GM18873 (cell line): ENCODE measurements around the gene MYLK3.
"Not testable (repeated sequence)": the region's sequence is repeated elsewhere in the genome, so short reads cannot be mapped to it uniquely, and the experiment has no call there.

Experiments
- ATAC-seq: cut with Tn5 transposase; IDR thresholded peaks from one replicate; pipeline ENCODE4 v1.9.1; 2021; ENCODE audit warnings: mild to moderate bottlenecking, moderate library complexity, moderate number of reproducible peaks; ENCODE audit not compliant: unreplicated experiment, low FRiP score

Gene MYLK3

DNA sequence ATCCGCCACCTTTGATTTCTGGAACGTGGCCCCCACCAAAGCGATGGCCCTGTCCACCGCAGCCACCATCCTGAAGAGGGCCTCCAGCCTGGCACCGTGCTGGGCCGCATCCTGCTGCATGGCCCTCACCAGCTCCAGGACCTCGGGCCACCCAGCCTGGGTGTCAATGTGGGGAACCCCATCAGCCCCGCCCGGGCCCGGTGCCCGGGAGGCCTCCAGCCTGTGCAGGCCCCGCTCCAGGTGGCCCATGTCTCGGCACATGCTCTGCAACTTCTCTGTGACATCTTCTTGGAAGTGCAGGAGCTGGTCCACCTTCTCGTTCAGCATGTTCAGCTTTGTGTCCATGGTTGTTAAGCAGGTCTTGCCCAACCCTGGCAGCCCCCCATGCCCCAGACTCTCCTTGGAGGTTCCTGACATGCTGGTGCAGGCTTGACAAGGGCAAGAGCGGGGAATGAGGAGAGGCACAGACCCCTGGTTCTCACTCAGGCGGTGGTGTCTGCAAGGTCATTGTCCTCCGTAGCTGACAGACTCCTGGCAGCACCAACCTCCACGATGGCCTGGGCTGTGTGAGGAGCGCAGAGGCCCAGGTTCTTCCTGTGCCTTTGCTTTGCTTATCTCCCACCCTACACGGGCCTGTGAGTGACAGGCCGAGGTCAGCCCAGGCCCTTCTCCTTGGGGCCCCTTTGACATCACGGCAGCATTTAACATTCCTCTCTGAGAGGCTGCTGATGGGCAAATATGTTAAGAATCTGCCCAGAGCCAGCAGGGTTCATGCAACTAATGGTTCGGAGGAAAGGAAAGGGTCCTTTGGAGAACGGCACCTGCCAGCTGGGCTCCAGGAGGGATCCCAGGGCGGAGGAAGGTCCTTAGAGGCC is at the start of gene MYLK3:
Gene MYLK3, minus strand, starts transcription at position 568 of the 875 bp plus-strand sequence. Its CDS starts 151 bp downstream, at position 417.
- no peak for ATAC-seq

DNA sequence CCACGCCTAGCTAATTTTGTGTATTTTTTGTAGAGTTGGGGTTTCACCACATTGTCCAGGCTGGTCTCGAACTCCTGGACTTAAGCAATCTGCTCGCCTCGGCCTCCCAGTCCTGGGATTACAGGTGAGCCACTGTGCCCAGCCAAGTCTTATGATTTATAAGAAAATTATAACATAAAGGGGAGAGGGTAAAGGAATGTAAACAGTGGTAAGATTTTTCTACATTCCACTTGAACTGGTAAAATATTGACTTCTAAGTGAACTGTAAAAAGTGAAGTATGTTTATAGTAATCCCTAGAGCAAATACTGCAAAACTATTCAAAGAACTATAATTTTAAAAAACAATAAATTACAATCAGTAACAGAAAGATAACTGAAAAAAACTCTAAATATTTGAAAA is 49.4 kb upstream of the MYLK3 start:
- ATAC-seq: no peak

DNA sequence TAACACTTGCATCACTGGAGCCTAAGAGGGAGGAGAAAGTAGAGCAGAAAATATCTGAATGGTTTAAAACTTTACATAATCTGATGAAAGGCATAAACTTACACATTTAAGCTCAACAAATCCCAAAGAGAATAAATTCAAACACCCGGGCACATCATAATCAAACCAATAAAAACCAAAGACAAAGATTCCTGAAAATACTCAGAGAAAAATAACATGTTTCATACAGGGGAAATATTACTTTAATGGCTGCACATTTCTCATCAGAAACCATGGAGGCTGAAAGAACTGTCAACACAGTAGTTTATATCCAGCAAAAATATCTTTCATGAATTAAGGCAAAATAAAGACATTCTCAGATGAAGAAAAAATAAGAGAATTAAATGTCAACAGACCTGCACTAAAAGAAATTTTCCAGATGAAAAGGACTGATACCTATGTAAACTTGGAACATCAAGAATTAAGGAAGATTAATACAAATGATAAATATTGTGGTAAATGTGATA is 48.7 kb upstream of the MYLK3 start:
- no peak for ATAC-seq

DNA sequence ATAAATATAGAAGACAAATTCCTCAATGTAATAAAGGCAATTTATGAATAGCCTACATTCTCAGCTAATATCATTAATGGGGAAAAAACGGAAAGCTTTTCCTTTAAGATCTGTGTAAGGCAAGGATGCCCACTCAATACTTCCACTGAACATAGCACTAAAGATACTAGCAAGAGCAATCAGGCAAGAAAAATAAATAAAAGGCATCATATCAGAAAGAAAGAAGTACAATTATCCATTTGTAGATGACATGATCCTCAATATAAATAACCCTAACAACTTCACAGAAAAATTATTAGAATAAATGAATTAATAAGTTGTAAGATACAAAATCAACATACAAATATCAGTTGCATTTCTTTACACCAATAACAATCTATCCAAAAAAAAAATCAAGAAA is 45.7 kb upstream of the MYLK3 start:
- ATAC-seq: no peak

DNA sequence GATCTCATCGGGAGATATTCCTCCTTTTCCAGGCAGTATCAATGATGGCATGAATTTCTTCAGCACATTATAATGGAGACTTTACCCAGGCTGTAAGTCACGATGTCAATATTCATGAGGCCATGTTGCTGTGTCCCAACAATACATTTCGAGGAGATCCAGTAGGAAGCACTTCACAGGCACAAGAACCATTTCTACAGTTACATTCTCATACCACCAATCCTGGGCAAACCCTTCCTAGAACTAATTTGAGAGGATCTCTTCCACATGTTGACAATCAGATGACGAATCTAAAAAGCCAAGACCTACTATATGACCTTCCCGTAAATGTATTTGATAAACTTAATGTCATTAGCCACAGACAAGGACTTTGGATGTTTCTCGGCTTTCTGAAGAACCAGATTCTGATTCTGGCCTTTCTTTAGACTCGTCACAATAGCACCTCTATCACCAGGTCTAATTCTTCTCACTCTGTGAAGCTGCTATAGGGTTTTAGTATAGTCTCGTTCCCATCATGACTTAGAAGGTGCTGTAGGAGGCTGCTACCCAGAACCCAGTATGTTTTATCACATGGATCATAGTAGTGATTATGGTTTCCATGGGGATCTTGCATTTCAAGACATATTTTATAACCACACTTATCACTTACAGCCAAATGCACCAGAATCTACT is 42.6 kb upstream of the MYLK3 start:
- ATAC-seq: no peak

DNA sequence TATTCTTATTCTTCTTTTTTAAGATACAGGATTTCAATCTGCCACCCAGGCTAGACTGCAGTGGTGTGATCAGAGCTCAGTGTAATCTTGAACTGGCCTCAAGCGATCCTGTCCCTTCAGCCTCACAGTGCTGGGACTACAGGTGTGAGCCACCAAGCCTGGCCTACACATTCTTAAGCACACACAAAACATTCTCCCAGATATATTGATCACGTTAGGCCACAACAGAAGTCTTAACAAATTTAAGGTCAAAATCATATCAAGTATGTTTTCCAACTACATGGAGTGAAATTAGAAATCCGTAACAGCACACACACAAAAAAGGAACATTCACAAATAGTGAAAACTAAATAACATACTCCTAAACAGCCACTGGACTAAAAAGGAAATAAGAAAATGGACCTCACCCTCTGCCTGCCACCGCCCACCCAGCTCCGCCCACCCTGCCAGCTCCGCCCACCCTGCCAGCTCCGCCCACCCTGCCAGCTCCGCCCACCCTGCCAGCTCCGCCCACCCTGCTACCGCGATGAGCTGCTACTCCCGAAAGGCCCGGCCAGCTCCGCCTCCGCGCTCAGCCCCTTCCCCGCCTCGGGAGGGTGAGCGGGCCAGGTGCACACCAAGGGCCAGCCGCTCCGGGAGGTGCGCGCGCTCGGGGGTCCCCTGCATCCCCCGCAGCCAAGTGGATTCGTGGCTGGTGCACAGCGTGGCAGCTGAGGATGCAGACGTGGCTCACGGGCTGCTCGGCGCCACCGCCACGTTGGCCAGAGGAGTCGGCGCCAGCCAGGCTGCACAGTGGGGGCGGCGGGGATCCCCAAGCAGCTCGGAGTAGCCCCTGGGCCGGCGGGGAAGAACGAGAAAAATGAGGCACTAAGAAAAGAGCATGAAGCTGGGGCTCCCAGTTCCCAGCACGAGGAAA is 41.6 kb upstream of the MYLK3 start:
- peak; percentile 86 for ATAC-seq

DNA sequence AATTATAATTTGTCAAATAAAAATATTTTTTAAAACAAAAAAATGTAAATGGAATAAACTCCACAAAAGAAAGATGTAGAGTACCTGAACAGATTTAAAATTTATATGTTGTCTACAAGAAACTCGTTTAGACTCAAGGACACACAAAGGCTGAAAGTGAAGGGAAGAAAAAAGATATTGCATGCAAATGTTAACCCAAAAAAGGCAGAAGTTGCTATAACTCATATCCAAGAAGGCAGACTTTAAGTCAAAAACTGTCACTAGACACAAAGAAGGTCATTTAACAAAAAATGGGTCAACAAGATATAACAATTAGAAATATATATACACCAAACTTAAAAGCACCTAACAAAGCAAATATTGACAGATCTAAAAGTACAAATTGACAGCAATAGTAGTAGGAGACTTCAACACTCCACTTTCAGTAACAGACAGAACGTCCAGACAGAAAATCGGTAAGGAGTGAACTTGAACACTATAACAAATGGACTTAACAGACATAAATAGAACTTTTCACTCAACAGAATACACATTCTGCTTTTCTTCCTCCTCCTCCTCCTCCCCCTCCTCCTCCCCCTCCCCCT is 40.8 kb upstream of the MYLK3 start:
- no peak for ATAC-seq

DNA sequence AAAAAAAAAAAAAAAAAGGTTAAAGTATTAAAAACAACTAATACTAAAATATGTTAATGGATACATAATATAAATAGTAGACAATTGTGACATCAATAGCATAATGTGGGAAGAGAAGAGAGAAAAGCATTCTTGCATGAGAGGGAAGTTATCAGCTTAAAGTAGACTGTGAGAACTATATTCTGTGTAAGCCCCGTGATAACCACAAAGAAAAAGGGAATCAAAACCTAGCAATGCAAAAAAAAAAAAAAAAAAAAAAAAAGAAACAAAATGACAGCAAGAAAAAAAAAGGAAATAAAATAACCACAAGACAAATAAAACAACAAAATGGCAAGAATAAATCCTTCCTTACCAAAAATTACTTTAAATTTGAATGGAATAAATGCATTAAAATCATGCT is 39.8 kb upstream of the MYLK3 start:
- no peak for ATAC-seq

DNA sequence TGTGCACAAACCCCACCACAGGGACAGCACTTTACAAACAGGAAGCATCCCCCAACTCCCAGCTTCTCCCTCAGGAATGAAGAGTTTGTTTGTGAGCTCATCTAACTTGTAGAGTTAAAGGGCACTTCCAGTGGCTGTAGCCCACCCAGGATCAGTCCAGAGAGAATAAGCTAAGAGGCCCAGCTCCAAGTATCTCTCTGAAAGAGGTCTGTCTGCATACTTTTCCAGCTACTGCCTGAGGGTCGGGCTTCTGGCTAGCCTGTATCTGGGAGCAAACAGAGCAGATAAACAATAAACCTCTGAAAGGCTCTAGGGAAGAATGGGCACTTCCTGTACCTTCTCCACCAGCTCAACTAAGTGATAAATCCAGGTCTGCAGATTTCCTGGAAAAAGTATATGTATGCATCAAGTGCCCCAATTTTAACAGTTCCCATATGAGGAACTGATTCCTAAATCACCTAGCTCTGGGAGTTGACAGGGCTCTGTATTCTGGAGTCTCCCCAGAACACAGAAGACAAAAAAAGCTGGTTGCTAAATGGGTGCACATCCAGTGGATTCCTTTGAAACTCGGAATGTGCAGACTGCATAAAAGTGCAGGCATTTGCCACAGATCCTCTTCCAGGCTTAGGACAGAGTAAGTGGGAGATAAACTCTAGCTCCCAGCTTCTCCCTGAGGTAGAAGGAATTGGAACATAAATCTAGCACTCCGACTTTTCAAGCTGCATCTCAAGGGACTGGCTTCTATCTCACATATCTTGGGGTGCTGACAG is 37.1 kb upstream of the MYLK3 start:
- ATAC-seq: no peak

DNA sequence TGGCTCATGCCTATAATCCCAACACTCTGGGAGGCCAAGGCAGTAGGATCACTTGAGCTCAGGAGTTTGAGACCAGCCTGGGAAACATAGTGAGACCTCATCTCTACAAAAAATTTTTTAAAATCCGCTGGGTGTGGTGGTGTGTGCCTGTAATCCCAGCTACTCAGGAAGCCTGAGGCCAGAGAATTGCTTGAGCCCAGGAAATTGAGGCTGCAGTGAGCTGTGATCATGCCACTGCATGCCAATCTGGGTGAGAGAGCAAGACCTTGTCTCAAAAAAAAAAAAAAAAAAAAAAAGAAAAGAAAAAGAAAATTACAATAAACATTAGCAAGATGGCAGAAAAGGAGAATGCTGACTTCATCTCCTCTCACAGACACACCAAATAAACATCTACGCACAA is 36.4 kb upstream of the MYLK3 start:
- ATAC-seq: not testable (repeated sequence)

DNA sequence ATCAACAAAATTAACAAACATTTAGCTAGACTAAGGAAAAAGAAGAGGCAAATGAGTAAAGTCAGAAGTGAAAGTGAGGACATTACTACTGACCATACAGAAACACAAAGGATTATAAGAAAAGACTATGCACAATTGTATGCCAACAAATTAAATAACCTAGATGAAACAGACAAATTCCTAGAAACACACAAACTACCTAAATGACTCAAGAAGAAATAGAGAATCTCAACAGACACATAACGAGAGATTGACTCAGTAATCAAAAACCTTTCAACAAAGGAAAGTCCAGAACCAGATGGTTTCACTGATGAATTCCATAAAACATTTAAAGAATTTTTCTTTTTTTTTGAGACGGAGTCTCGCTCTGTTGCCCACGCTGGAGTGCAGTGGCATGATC is 35.7 kb upstream of the MYLK3 start:
- ATAC-seq: no peak

DNA sequence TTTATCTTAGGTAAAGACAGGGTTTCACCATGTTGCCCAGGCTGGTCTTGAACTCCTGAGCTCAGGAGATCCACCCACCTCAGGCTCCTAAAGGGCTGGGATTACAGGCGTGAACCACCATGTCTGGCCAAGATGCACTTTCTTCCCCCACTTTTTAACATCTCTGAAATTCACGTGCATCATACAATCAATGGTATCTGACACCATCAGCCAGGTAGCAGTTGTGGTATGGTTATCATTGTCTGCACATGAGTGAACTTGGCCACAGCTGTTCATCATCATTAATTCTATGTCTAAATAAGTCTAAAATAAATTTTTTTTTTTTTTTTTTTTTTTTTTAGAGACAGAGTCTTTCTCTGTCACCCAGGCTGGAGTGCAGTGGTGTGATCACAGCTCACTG is 34.2 kb upstream of the MYLK3 start:
- ATAC-seq: no peak

DNA sequence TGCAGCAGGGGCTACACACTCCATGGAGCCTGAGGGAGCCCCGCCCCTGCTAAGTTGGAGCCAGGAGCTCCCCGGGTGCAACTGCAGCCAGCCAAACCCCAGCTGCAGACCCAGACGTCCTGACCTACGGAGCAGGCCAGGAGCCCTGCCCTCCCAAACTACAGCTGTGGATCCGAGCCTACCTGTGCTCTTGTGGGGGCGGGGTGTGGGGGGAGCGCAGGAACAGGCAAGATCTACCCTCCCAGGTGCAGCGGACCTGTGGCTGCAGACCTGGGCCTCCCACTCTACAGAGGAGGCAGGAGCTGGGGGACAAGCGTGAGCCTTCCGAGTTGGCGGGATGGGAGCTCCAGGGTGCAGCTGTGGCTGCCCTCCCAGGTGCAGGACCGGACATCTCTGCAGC is 29.7 kb upstream of the MYLK3 start:
- ATAC-seq: no peak

DNA sequence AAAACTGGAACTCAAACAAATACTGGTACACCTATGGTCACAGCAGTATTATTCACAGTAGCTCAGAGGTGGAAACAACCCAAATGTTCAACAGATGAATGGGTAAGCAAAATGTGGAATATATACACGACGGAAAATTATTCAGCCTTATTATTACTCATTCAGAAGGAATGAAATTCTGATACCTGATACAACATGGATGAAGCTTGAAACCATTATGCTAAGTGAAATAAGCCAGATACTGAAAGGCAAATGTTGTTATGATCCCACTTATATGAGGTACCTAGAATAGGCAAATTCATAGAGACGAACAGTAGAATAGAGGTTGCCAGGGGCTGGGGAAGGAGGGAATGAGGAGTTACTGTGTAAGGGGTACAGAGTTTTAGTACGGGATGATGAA is 27.1 kb upstream of the MYLK3 start:
- ATAC-seq: no peak

DNA sequence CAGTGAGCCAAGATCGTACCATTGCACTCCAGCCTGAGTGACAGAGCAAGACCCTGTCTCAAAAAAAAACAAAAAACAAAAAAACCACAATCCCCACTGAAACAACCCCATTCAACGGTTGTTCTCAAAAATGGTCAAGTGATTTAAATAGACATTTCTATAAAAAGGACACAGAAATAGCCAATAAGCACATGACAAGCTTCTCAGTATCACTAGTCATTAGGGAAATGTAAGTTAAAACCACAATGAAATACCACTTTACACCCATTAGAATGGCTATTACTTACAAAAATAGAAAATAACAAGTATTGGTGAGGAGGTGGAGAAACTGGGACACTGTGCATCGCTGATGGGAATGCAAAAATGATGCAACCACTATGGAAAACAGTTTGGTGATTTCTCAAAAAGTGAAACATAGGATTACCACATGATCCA is 26.6 kb upstream of the MYLK3 start:
- no peak for ATAC-seq

DNA sequence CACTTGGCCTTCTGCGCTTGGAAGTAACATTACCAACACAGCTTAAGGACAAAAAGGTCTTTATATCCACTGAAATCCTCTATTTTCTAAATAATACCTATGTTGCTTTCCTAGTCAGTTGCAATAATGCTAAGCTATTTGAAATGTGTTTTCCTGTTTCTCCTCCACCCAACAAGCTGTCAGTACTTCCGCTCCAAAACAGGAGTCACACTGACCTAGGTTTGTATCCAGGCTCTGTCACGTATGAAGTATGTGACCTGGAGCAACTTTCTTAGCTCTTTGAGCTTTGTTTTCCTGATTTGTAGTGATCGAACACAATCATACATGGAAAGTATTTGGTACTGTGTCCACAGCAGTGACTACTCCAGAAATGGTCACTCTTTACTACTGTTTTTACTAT is 24.3 kb upstream of the MYLK3 start:
- ATAC-seq: no peak

DNA sequence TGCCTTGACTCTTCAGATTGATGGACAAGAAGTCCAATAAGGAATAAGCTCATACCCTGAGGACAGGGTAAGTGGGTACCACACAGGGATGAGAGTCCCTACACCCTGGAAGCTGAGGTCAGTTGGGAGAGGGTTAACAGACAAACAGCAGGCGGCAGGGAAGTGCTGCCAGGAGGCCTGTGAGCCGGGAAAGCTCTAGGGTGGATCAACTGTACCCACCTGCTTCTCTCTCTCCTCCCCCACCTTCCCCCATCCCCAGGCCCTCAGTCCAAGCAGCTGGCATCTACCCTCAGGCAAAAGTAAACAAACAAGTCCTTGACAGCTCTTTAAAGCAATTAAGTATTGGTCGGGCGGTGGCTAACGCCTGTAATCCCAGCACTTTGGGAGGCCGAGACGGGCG is 20.7 kb upstream of the MYLK3 start:
- no peak for ATAC-seq

DNA sequence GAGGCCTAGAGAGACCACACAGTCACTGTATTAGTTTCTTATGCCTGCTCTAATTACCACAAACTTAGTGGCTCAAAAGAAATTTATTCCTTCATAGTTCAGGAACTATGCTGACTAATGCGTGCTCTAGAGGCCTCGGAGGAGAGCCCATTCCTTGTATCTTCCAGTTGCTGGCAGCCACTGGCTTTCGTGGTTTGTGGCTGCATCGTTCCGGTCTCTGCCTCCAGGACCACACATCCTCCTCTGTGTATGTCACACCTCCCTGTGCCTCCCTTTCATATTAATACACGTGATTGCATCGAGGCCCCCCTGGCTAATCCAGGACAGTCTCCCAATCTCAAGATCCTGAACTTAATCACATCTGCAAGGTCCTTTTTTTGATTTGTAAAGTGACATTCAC is 16.9 kb upstream of the MYLK3 start:
- no peak for ATAC-seq

DNA sequence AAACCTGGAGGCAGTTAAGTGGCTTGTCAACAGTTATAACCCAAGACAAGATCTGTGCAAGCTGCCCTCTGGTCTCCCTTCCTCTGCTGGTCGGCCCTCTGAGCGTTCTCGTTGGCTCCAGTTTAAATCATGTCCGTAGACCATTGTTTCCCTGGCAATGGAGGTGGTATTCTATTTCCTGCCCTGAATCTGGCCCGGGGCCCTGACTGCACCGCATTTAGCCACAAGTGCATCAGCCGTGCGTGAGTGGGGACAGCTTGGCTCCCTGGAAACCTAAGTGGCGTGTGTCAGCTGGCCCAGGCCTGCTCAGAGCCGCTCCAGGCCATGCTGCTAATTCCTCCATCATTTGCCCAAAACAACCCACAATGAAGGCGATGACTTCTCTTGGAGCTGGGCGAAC is 15.0 kb upstream of the MYLK3 start:
- no peak for ATAC-seq

DNA sequence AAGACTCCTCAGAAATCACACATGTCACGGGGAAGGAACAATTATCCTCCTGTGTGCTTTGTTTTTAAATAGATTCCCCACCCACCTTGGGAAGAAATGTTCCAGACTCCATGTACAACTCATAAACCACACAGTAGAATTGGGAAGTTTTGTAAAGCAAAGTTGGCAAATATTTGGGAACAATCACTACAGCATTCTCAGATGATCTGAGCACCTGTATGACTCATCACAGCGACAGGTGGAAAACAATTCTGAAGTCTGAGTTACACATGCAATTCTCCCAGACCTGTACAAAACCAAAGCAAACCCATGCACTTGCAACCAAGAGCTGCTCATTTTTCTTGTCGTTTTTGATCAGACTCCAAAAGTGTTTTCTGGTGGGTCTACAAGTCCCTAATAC is 14.4 kb upstream of the MYLK3 start:
- no peak for ATAC-seq
